ENCODE data around the gene BRD3.

BRD3 gene

GRCh38 chr9:134044944-134045343, 22.9 kb downstream of the BRD3 start:
- no peak for DNase-seq (ENCODE audit: low read depth)
- H3K4me3 ChIP-seq (ENCODE audit: control insufficient read depth, low read depth, low read length), result no peak overlapping the region
- TF ChIP-seq CTCF (conservative IDR thresholded peaks at IDR 0.05; ENCODE audit: control insufficient read depth, insufficient read depth, low read depth, low read length), result no peak

- no peak for TF ChIP-seq CTCF (conservative IDR thresholded peaks at IDR 0.05; ENCODE audit: control insufficient read depth, insufficient read depth, low read depth, low read length)
- H3K4me3 ChIP-seq (ENCODE audit: control insufficient read depth, low read depth, low read length), result no peak overlapping the region
- DNase-seq (ENCODE audit: low read depth), result no peak
Observed at GRCh38 chr9:134043531-134043988, 24.3 kb downstream of the BRD3 start.

GRCh38 chr9:134041649-134041962, 26.2 kb downstream of the BRD3 start:
- TF ChIP-seq CTCF (conservative IDR thresholded peaks at IDR 0.05; ENCODE audit: control insufficient read depth, insufficient read depth, low read depth, low read length), result no peak
- H3K4me3 ChIP-seq (ENCODE audit: control insufficient read depth, low read depth, low read length), result no peak overlapping the region
- DNase-seq (ENCODE audit: low read depth), result no peak

GRCh38 chr9:134040781-134041648, 26.8 kb downstream of the BRD3 start:
- no peak overlapping the region for H3K4me3 ChIP-seq (ENCODE audit: control insufficient read depth, low read depth, low read length)
- DNase-seq (ENCODE audit: low read depth), result no peak
- TF ChIP-seq CTCF (conservative IDR thresholded peaks at IDR 0.05; ENCODE audit: control insufficient read depth, insufficient read depth, low read depth, low read length), result no peak

- no peak overlapping the region for H3K4me3 ChIP-seq (ENCODE audit: control insufficient read depth, low read depth, low read length)
- DNase-seq (ENCODE audit: low read depth), result no peak
Observed at GRCh38 chr9:134040176-134040565, 27.7 kb downstream of the BRD3 start.

GRCh38 chr9:134039386-134040175, 28.2 kb downstream of the BRD3 start:
- no peak for TF ChIP-seq CTCF (conservative IDR thresholded peaks at IDR 0.05; ENCODE audit: control insufficient read depth, insufficient read depth, low read depth, low read length)
- no peak for DNase-seq (ENCODE audit: low read depth)

More at GRCh38 chr9:134040176-134040565, 27.7 kb downstream of the BRD3 start:
- TF ChIP-seq CTCF (conservative IDR thresholded peaks at IDR 0.05; ENCODE audit: control insufficient read depth, insufficient read depth, low read depth, low read length), result no peak

More at GRCh38 chr9:134039386-134040175, 28.2 kb downstream of the BRD3 start:
- H3K4me3 ChIP-seq (ENCODE audit: control insufficient read depth, low read depth, low read length), result no peak overlapping the region

Data from fibroblast of mammary gland (primary cell).